Measurements from ENCODE around the gene KLRK1. TPM values are rescaled to one million over a fixed set of nuclear protein-coding genes. Genes with fewer than 3 reads are reported as not detected.
"Not testable (repeated sequence)": the region's sequence is repeated elsewhere in the genome, so short reads cannot be mapped to it uniquely, and the experiment has no call there.

KLRK1 gene
- 0.26 and 0.40 TPM in 2 replicates for total RNA-seq (2014; rRNA removed)
- 0.05 TPM for polyA plus RNA-seq (2012)

DNA sequence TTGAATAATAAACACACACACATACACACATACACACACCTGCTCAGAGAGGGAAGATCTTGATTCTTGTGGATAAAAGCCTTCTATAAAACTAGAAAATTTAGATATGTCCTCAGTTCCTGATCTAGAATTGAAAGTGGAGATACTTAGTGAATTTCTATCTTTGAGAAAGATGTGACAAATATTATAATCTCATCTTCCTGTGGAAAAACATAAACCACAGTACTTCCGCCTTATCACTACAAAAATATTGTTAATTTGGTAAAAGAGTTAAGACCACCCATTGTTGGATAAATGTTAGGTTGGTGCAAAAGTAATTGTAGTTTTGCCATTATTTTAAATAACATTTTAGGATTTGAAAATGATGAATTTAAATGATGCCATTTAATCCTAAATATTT lies at the start of gene KLRK1:
KLRK1 (minus strand) TSS at position 138 of the 400 bp plus-strand sequence. CDS start 1,231 bp downstream, outside the sequence.
- DNase-seq (ENCODE audit: low read depth): no peak

DNA sequence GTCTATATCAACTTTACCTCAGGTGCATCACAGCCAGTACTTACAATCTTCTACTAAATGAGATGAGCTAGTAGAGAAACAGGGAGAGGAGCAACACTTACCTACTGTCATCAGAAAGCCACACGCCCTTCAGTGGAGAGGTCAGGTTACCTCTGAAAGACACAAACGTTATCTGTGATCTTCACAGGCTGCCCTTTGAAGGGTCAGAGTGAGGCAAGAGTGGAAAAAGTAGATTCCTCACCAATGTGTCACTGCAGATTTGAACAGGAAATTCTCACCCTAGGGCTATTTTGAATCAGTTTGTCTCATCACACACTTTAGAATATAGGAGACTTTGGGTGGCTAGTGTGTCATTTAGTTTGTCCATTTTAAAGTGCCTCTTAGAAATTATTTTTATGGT lies 47.8 kb upstream of the KLRK1 start:
- not testable (repeated sequence) for DNase-seq (ENCODE audit: low read depth)

DNA sequence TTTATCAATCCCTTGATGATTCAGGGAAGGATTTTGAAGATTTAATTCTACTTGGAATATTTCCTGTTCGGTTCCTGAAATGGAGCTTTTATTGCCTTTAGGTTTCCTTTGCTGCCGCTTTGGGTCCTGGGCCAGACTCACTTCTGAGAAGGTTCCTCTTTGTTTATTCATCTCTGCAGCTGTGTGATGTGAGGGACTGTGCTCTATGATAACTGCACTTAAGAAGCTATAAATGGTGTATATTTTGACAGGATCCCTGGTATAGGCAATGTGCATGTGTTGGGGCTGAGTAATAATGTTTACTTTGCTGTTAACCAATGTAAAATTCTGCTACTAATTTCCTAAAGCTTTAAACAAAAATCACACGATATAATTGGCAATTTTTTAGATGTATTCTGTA lies 46.0 kb upstream of the KLRK1 start, which contains the start of gene KLRC2:
KLRC2 (minus strand) TSS at position 195 of the 400 bp plus-strand sequence; CDS start at position 171, 24 bp downstream.
- peak; percentile 57 for DNase-seq (ENCODE audit: low read depth)

DNA sequence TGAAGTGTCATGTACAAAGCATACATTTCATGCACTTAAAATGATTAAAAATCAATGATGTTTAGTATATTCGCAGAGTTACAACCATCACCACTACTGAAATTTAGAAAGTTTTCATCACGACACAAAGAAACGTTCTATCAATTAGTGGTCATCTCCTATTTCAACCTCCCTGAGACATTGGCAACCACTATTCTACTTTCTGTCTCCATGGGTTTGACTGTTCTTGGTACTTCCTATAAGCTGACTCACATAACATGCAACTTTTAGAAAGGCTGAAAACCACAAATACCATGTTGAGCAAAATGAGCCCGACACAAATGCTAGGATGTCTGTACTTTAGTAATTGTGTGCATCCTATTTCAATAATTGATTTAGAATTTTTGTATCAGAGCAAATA lies 40.8 kb upstream of the KLRK1 start:
- DNase-seq (ENCODE audit: low read depth): peak; percentile 46

DNA sequence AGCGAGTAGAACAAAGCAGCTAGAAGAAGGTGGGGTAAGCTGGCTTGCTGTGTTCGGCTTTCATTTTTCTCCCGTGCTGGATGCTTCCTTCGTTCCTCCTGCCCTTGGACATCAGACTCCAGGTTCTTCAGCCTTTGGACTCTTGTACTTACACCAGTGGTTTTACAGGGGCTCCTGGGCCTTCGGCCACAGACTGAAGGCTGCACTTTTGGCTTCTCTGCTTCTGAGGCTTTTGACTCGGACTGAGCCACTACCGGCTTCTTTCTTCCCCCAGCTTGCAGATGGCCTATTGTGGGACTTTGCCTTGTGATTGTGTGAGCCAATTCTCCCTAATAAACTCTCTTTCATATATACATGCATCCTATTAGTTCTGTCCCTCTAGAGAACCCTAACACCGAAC lies 36.1 kb upstream of the KLRK1 start:
- DNase-seq (ENCODE audit: low read depth): not testable (repeated sequence)

DNA sequence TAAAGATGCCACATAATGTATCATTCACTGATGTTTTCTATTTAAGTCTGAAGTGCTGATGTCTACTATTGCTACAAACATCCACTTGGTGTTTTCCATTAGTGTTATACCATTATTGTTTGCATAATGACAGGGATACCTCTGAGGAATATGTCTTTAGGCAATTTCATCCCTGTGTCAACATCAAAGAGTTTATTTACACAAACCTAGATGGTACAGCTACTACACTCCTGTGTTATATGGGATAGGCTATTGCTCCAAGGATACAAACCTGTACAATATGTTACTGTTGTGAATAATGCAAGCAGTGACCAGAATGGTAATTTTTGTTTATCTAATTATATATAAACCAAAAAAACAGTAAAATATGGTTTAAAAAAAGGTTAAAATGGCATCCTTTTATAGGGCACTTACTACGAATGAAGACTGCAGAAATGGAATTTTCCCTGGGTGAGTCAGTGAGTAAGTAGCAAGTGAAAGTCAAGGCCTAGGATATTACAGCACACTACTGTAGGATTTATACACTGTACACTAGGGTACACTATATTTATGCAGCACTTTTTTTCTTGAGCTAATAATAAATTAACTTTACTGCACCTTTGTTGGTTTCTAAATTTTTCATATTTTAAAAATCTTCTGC lies 34.5 kb upstream of the KLRK1 start:
- not testable (repeated sequence) for DNase-seq (ENCODE audit: low read depth)

DNA sequence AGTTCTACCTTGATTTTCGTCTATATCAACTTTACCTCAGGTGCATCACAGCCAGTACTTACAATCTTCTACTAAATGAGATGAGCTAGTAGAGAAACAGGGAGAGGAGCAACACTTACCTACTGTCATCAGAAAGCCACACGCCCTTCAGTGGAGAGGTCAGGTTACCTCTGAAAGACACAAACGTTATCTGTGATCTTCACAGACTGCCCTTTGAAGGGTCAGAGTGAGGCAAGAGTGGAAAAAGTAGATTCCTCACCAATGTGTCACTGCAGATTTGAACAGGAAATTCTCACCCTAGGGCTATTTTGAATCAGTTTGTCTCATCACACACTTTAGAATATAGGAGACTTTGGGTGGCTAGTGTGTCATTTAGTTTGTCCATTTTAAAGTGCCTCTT lies 32.3 kb upstream of the KLRK1 start:
- DNase-seq (ENCODE audit: low read depth): not testable (repeated sequence)

DNA sequence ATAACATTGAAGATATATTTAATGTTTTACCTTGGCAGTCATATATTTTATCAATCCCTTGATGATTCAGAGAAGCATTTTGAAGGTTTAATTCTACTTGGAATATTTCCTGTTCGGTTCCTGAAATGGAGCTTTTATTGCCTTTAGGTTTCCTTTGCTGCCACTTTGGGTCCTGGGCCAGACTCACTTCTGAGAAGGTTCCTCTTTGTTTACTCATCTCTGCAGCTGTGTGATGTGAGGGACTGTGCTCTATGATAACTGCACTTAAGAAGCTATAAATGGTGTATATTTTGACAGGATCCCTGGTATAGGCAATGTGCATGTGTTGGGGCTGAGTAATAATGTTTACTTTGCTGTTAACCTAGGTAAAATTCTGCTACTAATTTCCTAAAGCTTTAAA lies 30.5 kb upstream of the KLRK1 start, which contains the start of gene KLRC3:
KLRC3 (minus strand) TSS at position 262 of the 400 bp plus-strand sequence; CDS start at position 217, 45 bp downstream.
- peak; percentile 53 for DNase-seq (ENCODE audit: low read depth)

DNA sequence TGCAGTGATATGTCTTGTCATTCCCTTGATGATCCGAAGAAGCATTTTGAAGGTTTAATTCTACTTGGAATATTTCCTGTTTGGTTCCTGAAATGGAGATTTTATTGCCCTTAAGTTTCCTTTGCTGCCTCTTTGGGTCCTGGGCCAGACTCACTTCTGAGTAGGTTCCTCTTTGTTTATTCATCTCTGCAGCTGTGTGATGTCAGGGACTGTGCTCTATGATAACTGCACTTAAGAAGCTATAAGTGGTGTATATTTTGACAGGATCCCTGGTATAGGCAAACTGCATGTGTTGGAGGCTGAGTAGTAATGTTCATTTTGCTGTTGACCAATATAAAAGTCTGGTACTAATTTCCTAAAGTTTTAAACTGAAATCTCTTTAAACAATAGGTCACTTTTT lies 19.6 kb upstream of the KLRK1 start, which contains the start of gene KLRC4:
KLRC4 (minus strand) TSS at position 366 of the 400 bp plus-strand sequence; CDS start at position 184, 182 bp downstream.
- peak; percentile 62 for DNase-seq (ENCODE audit: low read depth)

DNA sequence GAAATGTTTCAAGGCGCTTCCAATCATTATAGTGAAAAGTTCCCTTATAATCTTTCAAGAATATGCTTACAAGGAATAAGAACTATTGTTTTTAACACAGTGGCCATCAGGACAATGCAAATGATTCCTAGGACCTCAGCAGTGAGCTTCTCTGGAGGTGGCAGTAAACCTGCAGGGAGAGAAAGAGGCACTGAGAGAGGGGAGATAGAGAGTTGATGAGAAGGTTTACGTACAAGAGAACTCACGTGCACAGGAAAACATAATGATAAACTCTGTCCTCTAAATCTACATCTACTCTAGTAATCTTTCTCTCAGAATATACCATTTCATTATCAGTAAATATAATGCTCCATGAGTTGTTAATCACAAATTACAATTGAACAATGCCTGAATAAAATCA lies 19.0 kb upstream of the KLRK1 start:
- DNase-seq (ENCODE audit: low read depth): no peak

DNA sequence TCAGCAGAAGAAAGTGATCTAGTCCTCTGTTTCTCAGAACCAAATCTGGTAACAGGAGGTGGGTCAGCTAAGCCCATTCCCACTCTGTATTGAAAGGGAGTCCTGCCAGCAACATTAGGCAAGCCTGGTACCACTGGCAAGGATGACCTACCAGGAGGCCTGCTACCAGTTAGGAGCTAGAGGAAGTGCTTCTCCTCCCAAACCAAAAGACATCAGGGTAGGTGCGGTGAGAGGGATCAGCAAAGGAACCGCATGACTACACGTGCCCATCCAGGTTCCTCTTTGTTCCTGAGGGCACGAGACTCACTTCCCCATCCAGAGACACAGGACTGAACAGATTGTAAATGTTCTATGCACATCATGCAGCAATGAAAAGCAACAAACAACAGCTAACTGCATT lies 16.9 kb upstream of the KLRK1 start:
- DNase-seq (ENCODE audit: low read depth): no peak

DNA sequence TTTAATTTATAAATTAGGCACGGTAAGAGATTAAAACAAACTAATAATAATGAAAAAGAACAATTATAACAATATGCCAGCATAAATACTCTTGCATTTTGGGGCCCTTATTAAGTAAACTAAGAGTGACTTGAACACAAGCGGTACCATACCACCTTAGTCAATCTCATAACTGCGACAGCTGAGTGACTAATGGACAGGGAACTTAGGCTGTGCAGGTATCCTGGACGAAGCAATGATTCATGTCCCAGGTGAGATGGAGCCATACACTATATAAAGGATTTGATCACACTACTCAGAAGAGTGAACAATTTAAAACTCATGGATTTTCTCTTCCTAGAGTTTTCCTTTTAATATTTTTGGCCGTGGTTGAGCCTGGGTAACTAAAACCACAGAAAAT lies 15.5 kb upstream of the KLRK1 start:
- no peak for DNase-seq (ENCODE audit: low read depth)

DNA sequence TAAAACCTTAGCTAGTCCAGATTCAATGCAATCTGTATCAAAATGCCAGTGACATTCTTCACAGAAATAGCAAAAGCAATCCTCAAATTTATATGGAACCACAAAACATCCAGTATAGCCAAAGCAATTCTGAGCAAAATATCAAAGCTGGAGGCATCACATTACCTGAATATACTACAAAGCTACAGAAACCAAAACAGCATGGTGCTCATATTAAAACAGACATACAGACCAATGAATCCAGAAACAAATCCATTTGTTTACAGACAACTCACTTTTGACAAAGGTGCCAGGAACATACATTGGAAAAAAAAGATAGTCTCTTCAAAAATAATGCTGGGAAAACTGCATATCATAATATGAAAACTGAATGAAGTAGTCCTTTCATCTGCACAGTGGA lies 15.0 kb upstream of the KLRK1 start:
- DNase-seq (ENCODE audit: low read depth): no peak

DNA sequence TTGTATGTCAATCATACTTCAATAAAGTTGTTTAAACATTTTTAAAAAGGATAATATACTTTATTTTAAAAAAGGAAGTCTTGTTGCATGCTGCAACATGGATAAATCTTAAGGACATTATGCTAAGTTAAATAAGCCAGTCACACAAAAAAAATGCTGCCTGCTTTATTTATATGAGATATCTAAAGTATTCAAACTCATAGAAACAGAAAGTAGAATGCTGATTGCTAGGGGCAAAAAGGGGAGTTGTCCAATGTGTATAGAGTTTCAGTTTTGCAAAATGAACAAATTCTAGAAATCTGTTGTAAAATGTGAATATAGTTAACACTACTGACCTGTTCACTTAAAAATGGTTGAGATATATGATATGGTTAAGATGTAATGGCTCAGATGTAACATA lies 11.0 kb upstream of the KLRK1 start:
- no peak for DNase-seq (ENCODE audit: low read depth)

DNA sequence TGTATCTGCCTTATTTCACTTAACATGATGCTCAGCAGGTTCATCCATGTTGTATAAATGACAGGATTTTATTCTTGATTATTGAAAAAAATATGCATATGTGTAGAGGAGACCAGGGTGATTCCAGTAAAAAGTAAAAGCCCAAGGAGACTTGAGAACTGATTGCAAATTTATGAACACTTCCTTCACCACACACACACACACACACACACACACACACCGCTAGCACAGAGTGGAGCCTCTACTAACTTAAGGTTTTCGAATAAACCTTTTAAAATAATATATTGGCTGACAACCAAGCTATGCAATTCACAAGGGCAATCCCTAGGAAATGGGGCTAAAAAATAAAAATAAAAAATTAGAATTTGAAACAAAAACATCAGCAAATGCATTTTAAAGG lies 8.3 kb upstream of the KLRK1 start:
- DNase-seq (ENCODE audit: low read depth): no peak

DNA sequence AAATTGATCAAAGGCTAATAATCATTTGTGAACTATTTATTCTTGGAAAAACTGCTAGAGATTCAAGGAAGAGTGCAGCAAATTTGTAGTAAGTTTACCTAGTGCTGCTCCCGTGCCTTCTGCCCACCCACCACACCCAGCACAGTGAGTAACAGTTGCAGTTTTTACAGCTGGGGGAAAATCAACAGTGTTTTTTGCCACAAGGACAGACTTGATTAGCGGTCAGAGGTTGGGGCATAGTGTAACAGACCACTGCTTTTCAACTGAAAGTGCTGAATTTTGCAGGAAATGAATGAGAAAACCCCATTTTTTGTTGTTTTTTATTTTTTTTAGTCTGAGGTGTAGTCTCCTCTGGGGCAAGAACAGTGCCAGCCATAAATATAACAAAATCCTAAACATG lies 7.5 kb upstream of the KLRK1 start:
- peak; percentile 40 for DNase-seq (ENCODE audit: low read depth)

DNA sequence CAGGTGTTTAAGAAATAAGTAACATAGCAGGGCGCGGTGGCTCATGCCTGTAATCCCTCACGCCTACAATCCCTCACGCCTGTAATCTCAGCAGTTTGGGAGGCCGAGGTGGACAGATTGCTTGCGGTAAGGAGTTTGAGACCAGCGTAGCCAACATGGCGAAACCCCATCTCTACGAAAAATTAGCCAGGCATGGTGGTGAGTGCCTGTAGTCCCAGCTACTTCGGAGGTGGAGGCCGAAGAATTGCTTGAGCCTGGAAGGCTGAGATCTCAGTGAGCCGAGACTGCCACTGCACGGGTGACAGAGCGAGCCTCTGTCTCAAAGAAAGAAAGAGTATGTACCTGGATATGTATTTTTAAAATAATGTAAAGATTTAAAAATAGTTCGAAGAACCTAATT lies 6.3 kb upstream of the KLRK1 start:
- DNase-seq (ENCODE audit: low read depth): not testable (repeated sequence)

DNA sequence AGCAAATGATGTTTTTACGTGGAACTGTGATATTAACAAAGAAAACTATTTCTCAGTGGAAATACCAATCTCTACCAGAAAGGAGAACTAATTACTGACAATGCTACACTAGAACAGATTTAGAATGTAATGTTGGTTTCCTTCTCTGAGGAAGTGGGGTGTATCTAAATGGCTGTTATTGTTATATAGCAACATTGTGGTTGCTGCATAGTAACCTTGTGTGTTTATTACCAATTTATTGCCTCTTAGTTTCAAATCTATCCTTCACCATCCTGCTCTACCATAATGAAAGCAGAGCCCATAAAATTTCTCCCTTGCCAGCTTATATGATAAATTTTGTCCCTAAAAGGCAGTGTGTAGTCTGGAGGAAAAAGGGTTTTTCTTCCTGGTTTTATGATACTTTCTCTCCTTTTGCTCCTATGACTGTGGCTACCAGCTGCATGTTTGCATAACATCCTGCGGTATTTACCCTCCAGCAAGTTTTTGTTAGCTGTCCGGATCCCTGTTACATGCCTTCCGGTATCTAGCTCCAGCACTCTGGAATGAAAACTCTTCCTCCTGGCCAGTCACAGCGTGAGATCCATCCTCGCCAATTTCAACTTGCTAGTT lies 5.7 kb upstream of the KLRK1 start:
- peak; percentile 94 for DNase-seq (ENCODE audit: low read depth)

DNA sequence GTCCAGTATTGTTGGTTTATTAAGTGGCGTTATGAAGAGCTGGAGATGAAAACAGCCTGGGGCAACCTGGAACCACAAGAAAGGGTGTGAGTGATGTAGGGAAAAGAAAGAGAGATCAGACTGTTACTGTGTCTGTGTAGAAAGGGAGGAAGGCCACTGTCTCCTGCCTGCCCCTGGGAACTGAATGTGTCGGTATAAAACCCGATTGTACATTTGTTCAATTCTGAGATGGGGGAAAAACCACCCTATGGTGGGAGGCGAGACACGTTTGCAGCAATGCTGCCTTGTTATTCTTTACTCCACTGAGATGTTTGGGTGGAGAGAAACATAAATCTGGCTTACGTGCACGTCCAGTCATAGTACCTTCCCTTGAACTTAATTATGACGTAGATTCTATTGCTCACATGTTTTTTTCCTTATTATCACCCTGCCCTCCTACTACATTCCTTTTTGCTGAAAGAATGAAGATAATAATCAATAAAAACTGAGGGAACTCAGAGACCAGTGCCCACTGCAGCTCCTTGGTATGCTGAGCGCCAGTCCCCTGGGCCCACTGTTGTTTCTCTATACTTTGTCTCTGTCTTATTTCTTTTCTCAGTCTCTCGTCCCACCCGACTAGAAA lies 4.8 kb upstream of the KLRK1 start:
- DNase-seq (ENCODE audit: low read depth): not testable (repeated sequence)

DNA sequence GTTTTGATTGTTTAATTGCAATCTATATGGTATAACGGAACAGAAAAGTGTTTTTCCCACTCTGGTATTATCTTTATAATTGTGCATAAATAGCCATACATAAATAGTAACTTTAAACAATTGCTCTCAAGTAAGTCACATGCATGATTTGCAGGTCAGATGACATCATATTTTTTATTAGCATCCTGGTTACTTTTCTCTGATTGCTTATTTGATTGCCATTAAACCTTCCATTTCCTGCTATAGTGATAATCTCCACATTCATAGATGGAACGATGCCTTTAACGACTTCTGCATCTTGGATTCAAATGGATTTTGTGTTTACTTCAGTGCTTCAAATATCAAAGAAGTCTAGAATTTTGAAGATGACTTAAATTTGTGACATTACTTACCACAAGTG lies 3.5 kb upstream of the KLRK1 start:
- no peak for DNase-seq (ENCODE audit: low read depth)

DNA sequence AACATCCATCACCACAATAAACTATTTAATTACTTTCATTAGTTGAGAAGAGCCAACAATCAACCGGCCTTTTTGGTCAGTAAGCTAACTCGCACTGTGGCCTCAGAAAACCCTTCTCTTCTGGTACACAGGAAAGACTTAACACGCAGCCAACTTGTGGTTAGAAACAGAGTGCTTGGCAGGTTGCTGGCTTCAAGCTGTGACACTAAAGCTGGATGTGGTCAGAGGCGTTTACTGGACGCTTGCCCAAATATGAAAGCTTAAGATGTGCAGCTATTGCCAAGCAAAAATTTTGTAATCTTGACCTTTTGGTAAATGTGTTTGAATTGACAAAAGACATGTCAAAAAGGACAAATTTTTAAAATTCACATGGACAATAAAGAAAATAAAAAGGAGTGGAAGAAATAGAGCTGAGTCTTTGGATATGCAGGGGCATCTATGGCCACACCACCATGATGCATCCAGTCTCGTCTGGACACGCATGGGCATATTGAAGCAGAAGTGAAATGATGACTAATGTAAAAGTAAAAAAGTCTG lies 2.6 kb upstream of the KLRK1 start:
- peak; percentile 97 for DNase-seq (ENCODE audit: low read depth)

DNA sequence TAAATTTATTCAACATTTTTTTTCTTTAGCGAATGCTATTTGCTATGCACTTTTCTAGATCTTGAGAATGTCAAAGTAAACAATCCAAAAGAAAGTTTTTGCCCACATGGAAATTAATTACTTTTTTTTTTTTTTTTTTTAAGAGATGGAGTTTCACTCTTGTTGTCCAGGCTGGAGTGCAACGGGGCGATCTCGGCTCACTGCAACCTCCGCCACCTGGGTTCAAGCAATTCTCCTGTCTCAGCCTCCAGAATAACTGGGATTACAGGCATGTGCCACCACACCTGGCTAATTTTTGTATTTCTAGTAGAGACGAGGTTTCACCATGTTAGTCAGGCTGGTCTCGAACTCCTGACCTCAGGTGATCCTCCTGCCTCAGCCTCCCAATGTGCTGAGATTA lies 1.1 kb upstream of the KLRK1 start:
- not testable (repeated sequence) for DNase-seq (ENCODE audit: low read depth)
